Midbrain (tissue), 1 donor: Measurements from ENCODE around the gene APOLD1.
"Not testable (repeated sequence)": the region's sequence is repeated elsewhere in the genome, so short reads cannot be mapped to it uniquely, and the experiment has no call there.

Source experiments
- DNase-seq: peaks from one replicate; lab custom pipeline; 2025; lab: John Stamatoyannopoulos, UW

APOLD1 gene, protein sequence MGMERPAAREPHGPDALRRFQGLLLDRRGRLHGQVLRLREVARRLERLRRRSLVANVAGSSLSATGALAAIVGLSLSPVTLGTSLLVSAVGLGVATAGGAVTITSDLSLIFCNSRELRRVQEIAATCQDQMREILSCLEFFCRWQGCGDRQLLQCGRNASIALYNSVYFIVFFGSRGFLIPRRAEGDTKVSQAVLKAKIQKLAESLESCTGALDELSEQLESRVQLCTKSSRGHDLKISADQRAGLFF

GRCh38 chr12:12784911-12785814, at the start of gene APOLD1:
Gene APOLD1, plus strand, starts transcription at chr12:12785659. Its CDS starts 33 bp downstream, at chr12:12785692.
- no peak for DNase-seq

DNA sequence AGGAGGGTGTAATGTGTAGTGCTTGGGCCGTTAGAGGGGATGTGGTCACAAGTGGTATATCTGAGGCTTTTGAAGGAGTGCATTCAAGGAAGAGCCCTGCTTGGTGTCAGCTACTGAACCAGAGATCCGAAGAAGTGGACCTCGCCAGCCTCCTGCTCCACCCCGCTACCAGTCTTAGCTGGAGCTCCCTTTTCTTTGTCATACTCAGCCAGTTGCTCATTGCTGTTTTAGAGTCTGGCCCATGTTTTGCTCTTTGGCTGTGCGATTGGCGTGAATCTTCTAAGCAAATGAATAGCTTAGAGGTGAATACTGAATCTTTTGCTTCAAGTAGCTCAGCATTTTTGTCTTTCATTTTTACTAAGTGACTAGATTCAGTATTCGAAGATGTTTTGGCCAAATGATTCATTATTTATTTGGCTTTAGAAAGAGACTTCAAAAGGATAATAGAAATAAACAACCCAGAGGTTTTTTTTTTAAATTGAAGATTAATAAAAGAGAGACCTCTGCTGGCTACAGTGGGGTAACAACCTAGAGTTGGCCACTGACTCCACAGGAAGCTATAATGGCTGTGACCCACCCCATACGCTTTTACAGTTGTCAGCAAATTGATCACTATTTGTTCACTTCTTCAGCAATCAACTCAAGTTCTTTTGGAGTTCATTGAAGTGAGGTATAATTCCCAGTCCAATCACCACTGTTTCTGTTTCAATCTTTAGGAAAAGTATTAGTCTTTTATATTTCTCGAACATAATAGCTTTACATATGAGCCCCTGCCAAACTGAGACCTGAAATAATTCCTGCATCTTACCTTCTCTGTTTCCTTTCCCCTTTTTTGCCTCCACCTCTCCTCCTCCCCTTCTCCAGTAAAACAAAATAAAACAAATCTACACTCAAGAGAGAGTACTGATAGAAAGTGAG, 48.4 kb upstream of the APOLD1 start:
- DNase-seq, result peak; percentile 62

DNA sequence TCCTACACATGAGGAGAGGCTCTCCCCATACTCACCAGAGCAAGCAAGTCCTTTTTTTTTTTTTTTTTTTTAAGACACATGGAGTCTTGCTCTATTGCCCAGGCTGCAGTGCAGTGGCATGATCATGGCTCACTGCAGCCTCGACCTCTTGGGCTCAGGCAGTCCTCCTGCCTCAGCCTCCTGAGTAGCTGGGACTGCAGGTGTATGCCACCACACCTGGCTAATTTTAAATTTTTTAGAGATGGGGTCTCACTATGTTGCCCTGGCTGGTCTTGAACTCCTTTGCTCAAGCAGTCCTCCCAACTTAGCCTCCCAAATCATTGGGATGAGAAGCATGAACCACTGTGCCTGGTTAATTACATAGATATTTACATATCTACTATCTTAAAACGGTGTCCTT, 47.3 kb upstream of the APOLD1 start:
- DNase-seq, result not testable (repeated sequence)

DNA sequence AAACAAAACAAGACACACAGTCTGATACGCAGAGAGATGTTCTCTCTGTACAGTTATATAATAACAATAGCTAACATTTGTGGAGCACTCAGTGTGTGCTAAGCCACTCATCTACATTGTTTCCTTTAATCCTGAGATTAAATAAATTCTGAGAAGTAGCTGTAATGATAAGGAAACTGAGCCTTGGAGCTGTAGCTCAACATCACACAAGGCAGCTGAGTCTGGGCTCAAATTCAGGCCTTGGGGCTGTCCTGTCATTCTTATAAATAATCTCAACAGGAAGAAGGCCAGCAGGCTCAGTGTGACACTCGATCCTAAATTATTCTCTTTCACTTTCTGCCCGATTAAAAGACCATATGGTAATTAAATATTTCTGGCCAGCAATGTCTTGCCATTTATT, 43.8 kb upstream of the APOLD1 start:
- DNase-seq, result no peak

DNA sequence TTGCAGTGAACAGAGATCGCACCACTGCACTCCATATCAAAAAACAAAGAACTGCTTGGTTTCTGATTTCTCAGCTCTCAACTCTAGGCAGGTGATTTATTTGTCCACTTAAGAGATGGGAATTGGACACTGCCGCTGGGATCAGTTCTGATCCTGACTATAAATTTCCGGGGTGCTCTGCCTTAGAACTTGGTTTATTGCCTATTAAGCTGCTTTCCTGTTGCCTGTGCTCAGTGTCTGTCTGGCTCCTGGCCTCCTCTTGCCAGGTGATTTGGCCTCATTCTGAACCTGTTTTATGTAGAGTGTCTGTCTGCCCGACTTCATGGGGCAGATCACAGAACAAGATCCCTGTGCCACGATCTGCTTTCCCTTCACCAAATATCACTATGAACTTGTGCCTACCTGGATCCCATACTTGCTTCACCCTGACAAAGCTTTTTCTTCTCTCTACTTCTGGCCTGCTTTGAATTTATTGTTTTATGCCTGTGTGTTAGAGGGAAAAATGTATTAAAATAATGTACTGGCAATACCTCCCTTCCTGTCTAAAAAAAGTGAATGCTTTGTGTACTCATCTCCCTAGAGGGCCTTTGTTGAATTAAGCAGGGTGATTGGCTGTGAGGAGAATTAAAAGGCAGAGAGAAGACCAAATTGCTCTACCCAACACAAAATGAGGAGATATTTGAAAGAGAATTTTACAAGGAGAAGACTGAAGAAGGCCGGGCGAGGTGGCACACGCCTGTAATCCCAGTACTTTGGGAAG, 40.7 kb upstream of the APOLD1 start:
- DNase-seq, result no peak

DNA sequence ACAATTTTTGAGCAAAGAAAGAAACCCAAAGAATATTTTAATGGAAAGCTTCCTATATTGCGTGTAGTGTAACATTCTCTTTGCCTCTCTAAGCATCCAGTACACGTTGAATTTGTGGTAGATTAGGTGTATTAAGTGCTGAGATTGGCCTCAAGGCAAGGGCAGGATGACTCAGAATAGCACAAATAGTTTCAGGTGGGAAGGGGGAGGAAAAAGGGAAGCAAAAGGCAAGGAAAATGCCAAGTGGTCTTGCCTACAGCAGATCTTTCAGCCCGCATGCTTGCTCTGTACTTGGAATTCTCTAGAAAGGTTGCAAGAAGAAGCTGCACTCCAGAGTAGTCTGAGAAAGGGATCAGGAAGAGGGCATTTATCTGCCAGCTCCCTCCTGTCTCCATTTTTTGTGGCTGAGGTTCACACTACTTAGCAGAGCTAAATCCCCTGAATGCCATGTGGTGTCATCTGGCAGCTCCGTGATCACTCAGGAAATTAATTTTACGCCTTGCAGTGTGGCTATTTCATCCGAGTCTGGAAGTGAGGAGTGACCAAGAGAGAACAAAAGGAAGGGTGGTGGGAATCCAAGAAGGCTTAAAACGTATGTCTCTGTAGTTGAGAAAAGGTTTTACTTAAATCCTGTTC, 39.8 kb upstream of the APOLD1 start:
- DNase-seq, result no peak

DNA sequence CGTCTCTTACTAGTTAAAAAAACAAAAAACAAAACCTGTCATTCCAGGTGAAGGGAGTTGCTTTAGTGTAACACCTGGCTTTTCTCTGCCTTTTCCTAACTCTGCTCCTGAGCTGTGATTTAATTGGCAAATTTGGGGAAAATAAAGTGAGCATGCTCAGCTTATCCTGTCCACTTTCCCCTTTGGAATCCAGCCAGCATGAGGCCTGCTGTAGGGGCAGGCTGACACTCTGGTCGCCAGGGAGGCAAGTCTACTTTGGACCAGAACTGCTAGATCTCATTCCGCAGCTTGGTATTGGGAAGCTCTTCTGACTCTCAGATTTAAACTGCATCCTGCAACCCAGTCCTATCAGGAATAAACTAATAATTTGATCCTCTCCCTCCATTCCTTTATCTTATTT, 38.2 kb upstream of the APOLD1 start:
- DNase-seq, result no peak

DNA sequence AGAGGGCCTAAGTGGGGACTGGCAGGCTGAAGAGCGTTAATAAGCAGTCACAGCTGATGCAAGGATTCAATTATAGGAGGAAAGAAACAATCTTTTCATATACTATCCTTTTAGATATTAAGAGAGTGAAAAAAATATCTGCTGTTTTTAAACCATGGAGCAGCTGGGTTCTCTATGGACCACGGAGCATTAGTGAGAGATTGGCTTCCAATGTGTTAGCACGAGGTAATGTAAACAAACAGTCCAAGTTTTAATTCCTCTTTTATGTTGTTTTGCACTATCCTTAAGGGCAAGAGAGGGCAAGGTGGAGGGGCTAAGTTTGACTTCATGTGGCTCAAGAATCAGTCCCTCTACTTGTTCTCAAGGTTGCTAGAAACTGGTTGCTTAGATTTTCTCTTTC, 37.4 kb upstream of the APOLD1 start:
- DNase-seq, result no peak

- peak; percentile 37 for DNase-seq
Observed at GRCh38 chr12:12749433-12749832, 36.0 kb upstream of the APOLD1 start.

DNA sequence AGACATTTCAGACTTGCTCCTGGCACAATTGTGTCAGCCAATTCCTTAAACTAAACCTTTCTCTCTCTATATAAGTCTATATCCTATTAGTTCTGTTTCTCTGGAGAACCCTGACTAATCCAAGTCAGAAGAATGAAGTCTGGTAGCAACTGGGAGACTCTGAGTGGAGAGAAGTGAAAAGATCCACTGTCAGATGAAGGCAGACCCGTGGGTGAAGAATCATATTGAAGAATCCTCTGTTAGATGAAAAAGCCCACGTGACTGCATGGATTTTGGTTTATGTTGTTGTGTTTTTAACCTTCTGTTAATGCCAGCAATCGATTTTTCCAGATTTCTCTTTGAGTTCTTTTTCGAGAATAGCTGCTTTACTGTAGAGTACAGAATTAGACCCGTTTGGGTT, 29.5 kb upstream of the APOLD1 start:
- no peak for DNase-seq

DNA sequence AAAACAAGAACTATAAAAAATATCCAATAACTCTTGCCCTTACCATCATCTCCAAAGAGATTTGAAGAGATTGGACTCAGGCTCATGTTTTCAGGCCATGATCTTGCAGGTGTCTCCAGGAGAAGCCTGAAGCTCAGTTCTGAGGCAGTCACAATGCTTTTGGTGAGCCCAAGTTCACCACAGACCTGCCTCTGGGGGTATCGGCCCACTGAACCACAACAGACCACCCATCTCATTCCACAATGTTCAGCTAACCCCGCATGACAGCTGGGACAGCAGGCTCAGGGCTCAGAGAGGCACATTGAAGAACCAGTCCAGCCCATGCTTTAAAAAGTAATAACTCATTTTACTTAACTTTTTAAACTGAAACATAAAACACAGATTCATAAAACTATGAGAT, 28.3 kb upstream of the APOLD1 start:
- DNase-seq, result no peak

DNA sequence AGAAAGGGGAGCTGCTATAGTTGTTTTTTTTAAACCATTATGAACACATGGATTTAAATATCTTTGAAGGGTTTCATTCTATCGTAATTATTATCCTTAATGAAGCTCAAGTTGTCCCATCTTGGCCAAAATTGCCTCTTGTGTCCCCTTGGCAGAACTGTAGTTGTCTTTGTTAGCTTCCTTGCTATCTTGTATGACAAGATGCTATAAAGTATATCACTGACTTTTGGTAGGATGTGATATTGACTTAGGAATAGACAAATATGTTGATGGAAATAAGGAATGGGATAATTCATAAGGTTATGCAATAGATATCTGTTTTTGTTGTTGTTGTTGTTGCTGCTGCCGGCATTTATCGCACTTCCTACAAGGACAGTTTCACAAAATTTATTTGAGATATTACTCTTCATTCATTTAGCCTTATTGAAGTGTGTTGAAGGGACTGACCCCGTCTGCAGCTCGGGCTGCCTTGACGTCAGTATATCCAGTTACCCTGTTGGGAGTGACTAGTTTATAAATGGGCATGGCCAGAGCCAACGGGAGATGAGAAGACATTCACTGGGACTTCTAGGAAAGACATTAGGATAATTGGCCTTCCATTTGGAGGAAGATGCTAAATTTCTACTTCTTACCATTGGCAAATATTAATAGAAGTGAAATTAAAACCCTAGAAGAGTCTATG, 26.1 kb upstream of the APOLD1 start:
- no peak for DNase-seq

GRCh38 chr12:12764824-12765223, 20.6 kb upstream of the APOLD1 start:
- DNase-seq, result no peak

DNA sequence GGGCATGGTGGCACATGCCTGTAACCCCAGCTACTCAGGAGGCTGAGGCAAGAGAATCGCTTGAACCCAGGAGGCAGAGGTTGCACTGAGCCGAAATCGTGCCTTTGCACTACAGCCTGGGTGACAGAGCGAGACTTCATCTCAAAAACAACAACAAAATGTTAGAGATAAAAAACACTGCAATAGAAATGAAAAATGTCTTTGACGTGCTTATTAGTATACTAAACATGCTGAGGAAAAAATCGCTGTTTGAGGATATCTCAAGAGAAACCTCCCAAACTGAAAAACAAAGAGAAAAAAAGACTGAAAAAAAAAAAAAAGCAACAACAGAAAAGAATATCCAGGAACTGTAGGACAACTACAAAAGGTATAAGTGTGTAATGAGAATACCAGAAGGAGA, 15.2 kb upstream of the APOLD1 start:
- DNase-seq, result no peak

DNA sequence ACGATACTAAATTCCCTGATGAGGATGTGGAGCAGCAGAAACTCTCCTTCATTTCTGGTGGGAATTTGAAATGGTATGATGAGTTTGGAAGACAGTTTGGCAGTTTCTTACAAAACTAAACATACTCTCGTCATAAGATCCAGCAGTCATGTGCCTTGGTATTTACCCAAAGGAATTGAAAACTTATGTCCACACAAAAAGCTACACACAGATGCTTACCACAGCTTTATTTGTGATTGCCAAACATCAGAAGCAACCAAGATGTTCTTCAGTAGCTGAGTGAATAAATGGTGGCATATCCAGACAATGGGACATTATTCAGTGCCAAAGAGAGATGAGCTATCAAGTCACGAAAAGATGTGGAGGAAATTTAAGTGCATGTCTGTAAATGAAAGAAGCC, 10.7 kb upstream of the APOLD1 start:
- DNase-seq, result no peak

DNA sequence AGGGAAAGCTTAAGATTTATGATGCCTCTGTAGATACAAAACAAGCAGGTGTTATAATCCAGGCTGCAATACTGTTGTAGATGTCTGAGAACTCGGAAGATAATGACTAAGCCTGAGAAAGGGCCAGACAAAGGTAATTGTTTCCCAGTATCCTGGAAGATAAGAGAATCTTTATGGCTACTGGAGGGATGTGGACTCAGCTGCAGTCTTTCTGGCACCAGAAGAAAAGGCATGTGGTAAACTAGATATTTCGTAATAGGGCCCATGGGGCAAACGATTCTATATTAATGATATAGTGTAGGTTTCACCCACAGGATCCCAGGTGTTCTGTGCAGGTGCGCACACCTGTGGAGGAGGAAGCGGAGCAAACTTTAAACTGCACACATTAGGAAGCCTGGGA, 9.2 kb upstream of the APOLD1 start:
- DNase-seq, result no peak

DNA sequence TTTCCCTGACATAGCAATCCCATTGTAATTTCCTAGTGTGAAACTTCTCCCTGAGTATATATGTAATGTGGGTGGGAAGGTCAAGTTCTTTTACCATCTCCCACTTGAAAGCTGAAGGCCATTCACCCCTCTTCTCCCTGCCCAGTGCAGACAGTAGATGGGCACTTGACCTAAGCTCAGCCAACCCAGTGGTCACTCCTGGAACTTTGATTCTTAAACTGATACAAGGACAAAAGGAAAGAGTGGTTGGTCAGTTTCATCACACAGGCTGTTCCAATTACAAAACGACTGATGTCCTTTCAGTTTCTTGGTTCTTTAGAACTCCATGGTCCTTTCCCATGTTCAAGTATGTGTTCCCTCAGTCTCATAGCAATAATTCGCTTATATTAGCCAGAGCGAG, 8.4 kb upstream of the APOLD1 start:
- no peak for DNase-seq

DNA sequence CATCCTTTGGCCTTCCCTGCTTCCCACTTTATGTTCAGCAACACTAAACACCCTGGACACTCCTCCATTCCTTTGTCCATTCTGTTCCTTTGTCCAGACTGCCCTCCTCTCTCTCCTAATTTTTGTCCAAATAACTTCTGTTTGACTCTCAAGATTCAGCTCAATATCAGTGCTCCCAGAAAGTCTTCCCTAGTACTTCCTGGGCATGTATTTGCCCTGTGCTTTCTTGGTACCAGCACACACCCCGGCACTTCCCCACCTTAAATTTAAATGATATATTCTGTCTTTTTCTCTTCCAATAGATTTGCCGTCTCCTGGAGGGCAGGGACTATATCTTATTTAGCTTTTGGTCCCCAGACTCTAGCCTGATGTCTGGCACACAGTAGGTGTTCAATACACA, 6.5 kb upstream of the APOLD1 start:
- DNase-seq, result no peak

GRCh38 chr12:12779529-12779928, 5.9 kb upstream of the APOLD1 start:
- DNase-seq, result no peak

- DNase-seq, result no peak
Observed at GRCh38 chr12:12784116-12784515, 1.3 kb upstream of the APOLD1 start.

GRCh38 chr12:12786351-12786705, 869 bp downstream of the APOLD1 start:
- no peak for DNase-seq
